HepG2 (cell line): ENCODE measurements around the gene RANBP2. TPM values are rescaled to one million over a fixed set of nuclear protein-coding genes. Genes with fewer than 3 reads are reported as not detected.

Experiments used
- ATF3 ChIP-seq: sonication (generic); formaldehyde crosslinking; IDR thresholded peaks from 2 replicates; pipeline ENCODE4 v1.4.0; 2020; ENCODE audit warnings: missing genetic modification reagents
- CBX5 ChIP-seq: sonication (generic); formaldehyde crosslinking; IDR thresholded peaks from 2 replicates; pipeline ENCODE4 v1.4.0; 2020; ENCODE audit warnings: missing genetic modification reagents, borderline replicate concordance
- DMAP1 ChIP-seq: IDR thresholded peaks from 2 replicates; pipeline ENCODE4 v1.6.1; 2016
- FOXK1 ChIP-seq: sonication (generic); formaldehyde crosslinking; IDR thresholded peaks from 2 replicates; pipeline ENCODE4 v1.4.0; 2020; ENCODE audit warnings: low read depth, missing genetic modification reagents, borderline replicate concordance
- IRF9 ChIP-seq: sonication (generic); formaldehyde crosslinking; IDR thresholded peaks from 2 replicates; pipeline ENCODE4 v1.8.0; 2022; ENCODE audit warnings: missing genetic modification reagents, mild to moderate bottlenecking, borderline replicate concordance
- MTA1 ChIP-seq: sonication (generic); formaldehyde crosslinking; IDR thresholded peaks from 2 replicates; pipeline ENCODE4 v1.4.0; 2020; ENCODE audit warnings: missing genetic modification reagents, mild to moderate bottlenecking, borderline replicate concordance
- MTF1 ChIP-seq: sonication (generic); formaldehyde crosslinking; IDR thresholded peaks from 2 replicates; pipeline ENCODE4 v1.5.0; 2020; ENCODE audit warnings: missing genetic modification reagents
- NFKB2 ChIP-seq: sonication (generic); formaldehyde crosslinking; IDR thresholded peaks from 2 replicates; pipeline ENCODE4 v1.4.0; 2020; ENCODE audit warnings: missing genetic modification reagents, borderline replicate concordance
- NRL ChIP-seq: sonication (generic); formaldehyde crosslinking; IDR thresholded peaks from 2 replicates; pipeline ENCODE4 v1.5.0; 2020; ENCODE audit warnings: missing genetic modification reagents, mild to moderate bottlenecking, moderate library complexity, borderline replicate concordance
- RARA ChIP-seq: IDR thresholded peaks from 2 replicates; pipeline ENCODE4 v1.6.1; 2016; ENCODE audit warnings: missing genetic modification reagents, missing compliant biosample characterization
- SOX13 ChIP-seq, 3 experiments: fragments of 450-650 bp in 1 of 3; sonication (generic) in 1 of 3; formaldehyde crosslinking in 1 of 3; IDR thresholded peaks in 2 of 3; conservative IDR thresholded peaks in 1 of 3; 2 replicates each; pipeline versions ENCODE4 v1.5.0 to v1.6.1; 2016 to 2020; ENCODE audit warnings: antibody characterized with exemption in 1 of 3, mild to moderate bottlenecking in 1 of 3, missing compliant biosample characterization in 1 of 3, missing genetic modification reagents in 1 of 3, moderate library complexity in 1 of 3
- TOPORS ChIP-seq: sonication (generic); formaldehyde crosslinking; IDR thresholded peaks from 2 replicates; pipeline ENCODE4 v1.8.0; 2023; ENCODE audit warnings: mild to moderate bottlenecking, missing genetic modification reagents
- TSC22D2 ChIP-seq: sonication (generic); formaldehyde crosslinking; IDR thresholded peaks from 2 replicates; pipeline ENCODE4 v1.5.1; 2020; ENCODE audit warnings: missing genetic modification reagents, mild to moderate bottlenecking, borderline replicate concordance
- ZBTB40 ChIP-seq, 2 experiments: fragments of 450-650 bp in 1 of 2; sonication (generic) in 1 of 2; formaldehyde crosslinking in 1 of 2; IDR thresholded peaks; 2 replicates each; pipeline versions ENCODE4 v1.6.1 to v1.8.0; 2016 to 2022; ENCODE audit warnings: antibody characterized with exemption in 1 of 2, mild to moderate bottlenecking in 1 of 2, missing genetic modification reagents in 1 of 2
- ZNF337 ChIP-seq: sonication (generic); formaldehyde crosslinking; IDR thresholded peaks from 2 replicates; pipeline ENCODE4 v1.5.1; 2020; ENCODE audit warnings: missing genetic modification reagents, low read depth, mild to moderate bottlenecking, borderline replicate concordance
- ZNF484 ChIP-seq: sonication (generic); formaldehyde crosslinking; IDR thresholded peaks from 2 replicates; pipeline ENCODE4 v1.5.1; 2020; ENCODE audit warnings: mild to moderate bottlenecking, low read depth, missing genetic modification reagents, borderline replicate concordance
- ZNF530 ChIP-seq: sonication (generic); formaldehyde crosslinking; IDR thresholded peaks from 2 replicates; pipeline ENCODE4 v1.5.0; 2020; ENCODE audit warnings: low read depth, mild to moderate bottlenecking, missing genetic modification reagents
- ZNF674 ChIP-seq: sonication (generic); formaldehyde crosslinking; IDR thresholded peaks from 2 replicates; pipeline ENCODE4 v1.5.0; 2020; ENCODE audit warnings: low read depth, mild to moderate bottlenecking, missing genetic modification reagents
- ZNF766 ChIP-seq: sonication (generic); formaldehyde crosslinking; IDR thresholded peaks from 2 replicates; pipeline ENCODE4 v1.5.0; 2020; ENCODE audit warnings: missing genetic modification reagents, borderline replicate concordance
- ZNF878 ChIP-seq: sonication (generic); formaldehyde crosslinking; IDR thresholded peaks from 2 replicates; pipeline ENCODE4 v1.8.1; 2023; ENCODE audit warnings: mild to moderate bottlenecking, missing genetic modification reagents, moderate library complexity
- polyA plus RNA-seq, 8 experiments: library from polyadenylated mRNA; depleted of rRNA in 3 of 8; stranded (reverse) in 7 of 8; unstranded in 1 of 8; fragments of >200 nt; fragmentation: Illumina TruSeq in 4 of 8; extraction: Trizol in 4 of 8; gene quantifications; 2 replicates each; pipeline versions ENCODE4 v1.2.1 to v1.2.3, GENCODE V29; 2011 to 2016; ENCODE audit warnings: low read depth in 4 of 8, missing spikeins in 1 of 8, mixed read lengths in 1 of 8; ENCODE audit not compliant: insufficient read depth in 1 of 8
- total RNA-seq, 5 experiments: library from RNA; depleted of rRNA; stranded (reverse); fragments of >200 nt; fragmentation: Illumina TruSeq; extraction: Trizol; gene quantifications; 2 replicates each; pipeline ENCODE4 v1.2.3, GENCODE V29; 2016; ENCODE audit warnings: low read depth in 1 of 5

RANBP2 gene
- total and polyA plus RNA-seq, 2 of the 13 experiments (the other 11 are each of a cell fraction or from before 2014, with no cell fraction given): 12.2 to 87.0 TPM

DNA sequence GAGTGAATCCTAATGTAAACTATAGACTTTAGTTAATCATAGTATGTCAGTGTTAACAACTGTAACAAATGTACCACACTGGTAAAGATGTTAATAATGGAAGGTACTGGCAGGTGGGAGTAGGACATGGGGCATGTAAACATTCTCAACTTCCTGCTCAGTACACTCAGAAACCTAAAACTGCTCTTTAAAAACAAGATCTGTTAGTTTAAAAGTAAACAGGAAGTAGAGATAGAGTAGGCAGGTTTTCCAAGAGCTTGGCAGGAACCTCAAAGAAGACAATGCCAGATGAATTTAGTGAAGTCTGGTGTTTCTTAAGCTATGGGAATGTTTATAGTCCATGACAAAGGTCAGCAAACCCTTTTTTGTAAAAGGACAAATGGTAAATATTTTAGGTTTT lies 113.9 kb downstream of the RANBP2 start (continued):
- TF ChIP-seq CBX5 (CRISPR knock-in tag) (no peak), ZBTB40 (IDR thresholded peaks at IDR 0.05) (no peak), ZBTB40 (CRISPR knock-in tag; IDR thresholded peaks at IDR 0.05) (no peak), ZNF878 (CRISPR knock-in tag) (peak; percentile 75; the same call in 1 of the 2 replicates), TOPORS (CRISPR knock-in tag) (no peak), ATF3 (no peak), FOXK1 (CRISPR knock-in tag) (peak; percentile 66; the same call in 1 of the 2 replicates), NFKB2 (CRISPR knock-in tag) (no peak), ZNF484 (CRISPR knock-in tag) (no peak), ZNF674 (CRISPR knock-in tag) (no peak), MTA1 (CRISPR knock-in tag) (no peak), ZNF530 (CRISPR knock-in tag) (no peak), DMAP1 (CRISPR knock-in tag) (no peak), SOX13 (IDR thresholded peaks at IDR 0.05) (0 out of 2 replicates have a peak, but pooled peaks have one; percentile 12), SOX13 (CRISPR knock-in tag; conservative IDR thresholded peaks at IDR 0.05 in 1 of 2, IDR thresholded peaks at IDR 0.05 in 1 of 2) (peak in 1 of 2 experiments; percentile 89; a peak in 2 of 4 replicates), RARA (peak; percentile 55; the same call in 1 of the 2 replicates), ZNF766 (CRISPR knock-in tag) (no peak), TSC22D2 (0 out of 2 replicates have a peak, but pooled peaks have one; percentile 36), MTF1 (CRISPR knock-in tag) (no peak), ZNF337 (CRISPR knock-in tag) (no peak), IRF9 (CRISPR knock-in tag) (no peak), NRL (CRISPR knock-in tag) (no peak)
